ENCODE measurements around the gene TRIM31.

- TF ChIP-seq POLR2A (IDR thresholded peaks at IDR 0.05) = no peak
- no peak for TF ChIP-seq CTCF (IDR thresholded peaks at IDR 0.05)
- TF ChIP-seq EP300 (IDR thresholded peaks at IDR 0.05) = no peak
Observed at GRCh38 chr6:30100585-30101443, 12.1 kb downstream of the TRIM31 start.

Measured in gastroesophageal sphincter (tissue), 3 donors.